ENCODE measurements around the gene OR4D10. TPM values are rescaled to one million over a fixed set of nuclear protein-coding genes. Genes with fewer than 3 reads are reported as not detected.

The OR4D10 gene
- total RNA-seq, 1 experiment from 2014 or later = not detected

DNA sequence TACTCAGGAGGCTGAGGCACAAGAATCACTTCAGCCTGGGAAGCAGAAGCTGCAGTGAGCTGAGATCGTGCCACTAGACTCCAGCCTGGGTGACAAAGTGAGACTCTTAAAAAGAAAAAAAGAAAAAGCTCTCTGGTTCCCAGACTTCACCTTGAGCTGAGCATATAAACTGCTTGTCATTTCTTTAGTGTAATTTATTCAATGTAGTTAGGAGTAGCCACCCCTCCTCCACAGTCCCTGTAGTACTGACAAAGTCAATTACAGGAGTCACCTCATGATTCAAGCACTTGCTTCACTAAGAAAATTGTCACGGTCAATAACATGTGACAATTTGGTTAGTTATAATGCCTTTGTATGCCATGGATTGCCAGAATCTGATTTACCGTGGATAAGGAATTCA lies 7.2 kb downstream of the OR4D10 start:
- Histone ChIP-seq H3K4me2 (ENCODE audit: low read length) (no peak overlapping the region), H3K4me3 (ENCODE audit: low read length) (no peak overlapping the region), H3K9ac (ENCODE audit: low read length) (no peak overlapping the region), H3K9me2 (replicated peaks; ENCODE audit: low read length) (no peaks in the 10 kb centered on the region), H3K27me3 (ENCODE audit: low read length) (peaks cover 60% of the 10 kb centered on the region), H3F3A (ENCODE audit: low read length, unreplicated experiment) (no peaks in the 10 kb centered on the region), H3K9me3 (ENCODE audit: low read length) (no peaks in the 10 kb centered on the region), H3K27ac (ENCODE audit: low read length) (no peak overlapping the region), H4K20me1 (ENCODE audit: low read length) (no peaks in the 10 kb centered on the region), H3K4me1 (ENCODE audit: insufficient read depth, low read length) (no peaks in the 10 kb centered on the region), H2AFZ (ENCODE audit: low read length) (no peak overlapping the region), H3K36me3 (ENCODE audit: low read depth, low read length) (no peaks in the 10 kb centered on the region), H3K79me2 (ENCODE audit: low read length) (no peaks in the 10 kb centered on the region)
- no peak for ATAC-seq
- CTCF ChIA-PET = no interaction called here
- TF ChIP-seq EZH2 (IDR thresholded peaks at IDR 0.05; ENCODE audit: low read length, unreplicated experiment) (no peak), EZH2phosphoT487 (IDR thresholded peaks at IDR 0.05; ENCODE audit: borderline replicate concordance, low read length) (no peak)
- TF ChIP-seq, protein P1, sequence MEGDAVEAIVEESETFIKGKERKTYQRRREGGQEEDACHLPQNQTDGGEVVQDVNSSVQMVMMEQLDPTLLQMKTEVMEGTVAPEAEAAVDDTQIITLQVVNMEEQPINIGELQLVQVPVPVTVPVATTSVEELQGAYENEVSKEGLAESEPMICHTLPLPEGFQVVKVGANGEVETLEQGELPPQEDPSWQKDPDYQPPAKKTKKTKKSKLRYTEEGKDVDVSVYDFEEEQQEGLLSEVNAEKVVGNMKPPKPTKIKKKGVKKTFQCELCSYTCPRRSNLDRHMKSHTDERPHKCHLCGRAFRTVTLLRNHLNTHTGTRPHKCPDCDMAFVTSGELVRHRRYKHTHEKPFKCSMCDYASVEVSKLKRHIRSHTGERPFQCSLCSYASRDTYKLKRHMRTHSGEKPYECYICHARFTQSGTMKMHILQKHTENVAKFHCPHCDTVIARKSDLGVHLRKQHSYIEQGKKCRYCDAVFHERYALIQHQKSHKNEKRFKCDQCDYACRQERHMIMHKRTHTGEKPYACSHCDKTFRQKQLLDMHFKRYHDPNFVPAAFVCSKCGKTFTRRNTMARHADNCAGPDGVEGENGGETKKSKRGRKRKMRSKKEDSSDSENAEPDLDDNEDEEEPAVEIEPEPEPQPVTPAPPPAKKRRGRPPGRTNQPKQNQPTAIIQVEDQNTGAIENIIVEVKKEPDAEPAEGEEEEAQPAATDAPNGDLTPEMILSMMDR (conservative IDR thresholded peaks at IDR 0.05; ENCODE audit: low read depth, low read length) = no peak
- intact Hi-C loops (cut with micrococcal nuclease) = no loop called here
- no peak for DNase-seq
- BruUV-seq (replicated peaks) = no TSS peak
- POLR2A ChIA-PET (ENCODE audit: unreplicated experiment) = no interaction called here

DNA sequence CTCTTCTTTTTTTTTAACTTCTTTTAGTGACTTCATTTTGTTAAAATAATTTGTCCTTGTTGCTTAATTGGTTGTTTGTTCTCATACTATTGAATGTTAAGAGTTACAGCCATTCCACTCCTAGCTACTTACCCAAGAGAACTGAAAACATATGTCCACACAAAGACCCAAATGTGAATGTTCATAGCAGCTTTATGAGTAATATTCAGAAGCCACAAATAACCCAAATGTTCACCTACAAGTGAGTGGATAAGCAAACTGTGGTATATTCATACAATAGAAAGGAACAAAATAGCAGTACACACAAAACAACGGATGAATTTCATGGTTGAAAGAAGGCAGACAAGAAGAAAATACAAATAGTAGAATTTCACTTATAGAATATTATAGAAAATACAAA lies 28.8 kb downstream of the OR4D10 start:
- Histone ChIP-seq H2AFZ (ENCODE audit: low read length) (no peak overlapping the region), H3K27me3 (ENCODE audit: low read length) (peaks cover 75% of the 10 kb centered on the region), H3K27ac (ENCODE audit: low read length) (no peak overlapping the region), H3K4me3 (ENCODE audit: low read length) (no peak overlapping the region), H3F3A (ENCODE audit: low read length, unreplicated experiment) (no peaks in the 10 kb centered on the region), H3K4me2 (ENCODE audit: low read length) (no peak overlapping the region), H3K9me2 (replicated peaks; ENCODE audit: low read length) (no peaks in the 10 kb centered on the region), H3K4me1 (ENCODE audit: insufficient read depth, low read length) (no peaks in the 10 kb centered on the region), H3K36me3 (ENCODE audit: low read depth, low read length) (no peaks in the 10 kb centered on the region), H3K9ac (ENCODE audit: low read length) (no peak overlapping the region), H3K9me3 (ENCODE audit: low read length) (no peaks in the 10 kb centered on the region; the same call in 1 of the 2 replicates), H4K20me1 (ENCODE audit: low read length) (no peaks in the 10 kb centered on the region), H3K79me2 (ENCODE audit: low read length) (no peaks in the 10 kb centered on the region)
- no TSS peak for BruUV-seq (replicated peaks)
- intact Hi-C loops (cut with micrococcal nuclease) = no loop called here
- POLR2A ChIA-PET (ENCODE audit: unreplicated experiment) = no interaction called here
- DNase-seq (no peak), ATAC-seq (no peak)
- TF ChIP-seq EZH2phosphoT487 (IDR thresholded peaks at IDR 0.05; ENCODE audit: borderline replicate concordance, low read length) (no peak), EZH2 (IDR thresholded peaks at IDR 0.05; ENCODE audit: low read length, unreplicated experiment) (no peak)
- TF ChIP-seq, protein P1 (conservative IDR thresholded peaks at IDR 0.05; ENCODE audit: low read depth, low read length) = no peak
- CTCF ChIA-PET = no interaction called here

DNA sequence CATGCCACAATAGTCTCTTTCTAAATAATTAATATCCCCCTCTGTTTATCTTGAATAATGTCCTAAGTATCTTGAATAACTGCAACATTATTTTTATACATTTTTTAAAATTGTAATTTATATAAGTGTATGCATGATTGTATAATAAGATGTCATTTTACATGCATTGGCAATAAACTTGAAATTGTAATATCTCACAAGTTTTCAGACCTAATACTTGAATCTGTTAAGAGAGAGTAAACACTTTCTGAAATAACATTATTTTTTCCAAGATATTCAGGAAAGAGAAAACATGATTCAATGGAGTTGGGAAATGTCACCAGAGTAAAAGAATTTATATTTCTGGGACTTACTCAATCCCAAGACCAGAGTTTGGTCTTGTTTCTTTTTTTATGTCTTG lies 30.2 kb downstream of the OR4D10 start, which contains the start of gene OR4D11:
TSS of gene OR4D11 (plus strand) at position 301 of the 400 bp plus-strand sequence. CDS start at position 301, 0 bp downstream.
- CTCF ChIA-PET = interaction anchor here (0.5 kb wide), 1 partner anchor 22 kb away, joined by 3 read pairs; no protein-coding TSS in a partner anchor
- H3K4me3 ChIP-seq (ENCODE audit: low read length) = no peak within 1 kb of the TSS
- no peak for DNase-seq
- no peak within 1 kb of the TSS for H2AFZ ChIP-seq (ENCODE audit: low read length)
- BruUV-seq (replicated peaks) = no TSS peak
- no peak within 1 kb of the TSS for H3K27ac ChIP-seq (ENCODE audit: low read length)
- H3K9ac ChIP-seq (ENCODE audit: low read length) = no peak within 1 kb of the TSS
- no peak for ATAC-seq
- H3K79me2 ChIP-seq (ENCODE audit: low read length) = no peaks in the 10 kb centered on the region
- H3K27me3 ChIP-seq (ENCODE audit: low read length) = peaks cover 62% of the 10 kb centered on the region
- no peak for TF ChIP-seq EZH2 (IDR thresholded peaks at IDR 0.05; ENCODE audit: low read length, unreplicated experiment)
- TF ChIP-seq, protein P1 (conservative IDR thresholded peaks at IDR 0.05; ENCODE audit: low read depth, low read length) = no peak
- TF ChIP-seq EZH2phosphoT487 (IDR thresholded peaks at IDR 0.05; ENCODE audit: borderline replicate concordance, low read length) = no peak
- POLR2A ChIA-PET (ENCODE audit: unreplicated experiment) = no interaction called here
- no peaks in the 10 kb centered on the region for H3K36me3 ChIP-seq (ENCODE audit: low read depth, low read length)
- H3K9me3 ChIP-seq (ENCODE audit: low read length) = no peaks in the 10 kb centered on the region
- H3F3A ChIP-seq (ENCODE audit: low read length, unreplicated experiment) = no peaks in the 10 kb centered on the region
- H3K9me2 ChIP-seq (replicated peaks; ENCODE audit: low read length) = no peaks in the 10 kb centered on the region
- no peaks in the 10 kb centered on the region for H3K4me1 ChIP-seq (ENCODE audit: insufficient read depth, low read length)
- H4K20me1 ChIP-seq (ENCODE audit: low read length) = no peaks in the 10 kb centered on the region
- intact Hi-C loops (cut with micrococcal nuclease) = no loop called here
- H3K4me2 ChIP-seq (ENCODE audit: low read length) = no peak within 1 kb of the TSS

Data from PC-3 (cell line).